ENCODE measurements around the gene CRYL1. TPM values are rescaled to one million over a fixed set of nuclear protein-coding genes. Genes with fewer than 3 reads are reported as not detected.

CRYL1 gene
- total and polyA plus RNA-seq, 2 of the 8 experiments (the other 6 are each of a cell fraction or from before 2014, with no cell fraction given): 1.9 to 6.4 TPM

GRCh38 chr13:20528452-20528851, 2.8 kb upstream of the CRYL1 start:
- TF ChIP-seq ATF3 (IDR thresholded peaks at IDR 0.05; ENCODE audit: insufficient read depth, low read depth, low read length): no peak
- no peak overlapping the region for H3K27ac ChIP-seq (ENCODE audit: low read depth, low read length)
- H4K8ac ChIP-seq (ENCODE audit: extremely low read depth, insufficient read depth, low read length): no peak overlapping the region
- H3K14ac ChIP-seq (ENCODE audit: insufficient read length): no peak overlapping the region
- no peak overlapping the region for H3K56ac ChIP-seq (replicated peaks; ENCODE audit: insufficient read length, low read depth, low read length)
- no peak overlapping the region for H3K23ac ChIP-seq (ENCODE audit: insufficient read length)
- H3K4me3 ChIP-seq (ENCODE audit: extremely low read depth in 1 of 4, insufficient read depth in 2 of 4, low read depth in 3 of 4, low read length in 4 of 4): no peak overlapping the region
- no peak overlapping the region for H2BK12ac ChIP-seq (ENCODE audit: low read depth, low read length)
- POLR2A ChIA-PET (ENCODE audit: partially characterized antibody): interaction anchor here (0.6 kb wide), 1 partner anchor 392 kb away, joined by 4 read pairs; no protein-coding TSS in a partner anchor
- H3K23me2 ChIP-seq (ENCODE audit: low read depth, low read length): peaks cover 12% of the 10 kb centered on the region
- no peaks in the 10 kb centered on the region for H3K36me3 ChIP-seq (ENCODE audit: control insufficient read depth in 2 of 4, insufficient read depth in 4 of 4, low read length in 3 of 4)
- whole genome bisulfite sequencing, 2 experiments (ENCODE audit: extremely low coverage in 1 of 2, insufficient coverage in 1 of 2, insufficient read length in 1 of 2, insufficient replicate concordance in 2 of 2, low coverage in 1 of 2, low lambda C conversion rate in 2 of 2, missing lambda C conversion rate in 1 of 2): 94% methylated on average over 1 of the region's 2 CpGs; no CpG with 5 or more reads in 1 of the 2 experiments
- H2AFZ ChIP-seq (ENCODE audit: low read length): no peak overlapping the region
- H3K4me1 ChIP-seq (replicated peaks in 1 of 4; ENCODE audit: control insufficient read depth in 3 of 4, insufficient read depth in 4 of 4, low read length in 3 of 4): peaks cover 0 to 7% (median 4%) of the 10 kb centered on the region in 4 experiments; a peak in 5 of 7 replicates
- 0 out of 2 replicates have a peak overlapping the region, but pooled peaks have one; percentile 40 for H2BK20ac ChIP-seq (ENCODE audit: low read length)
- H3K79me2 ChIP-seq (ENCODE audit: control insufficient read depth in 1 of 2, insufficient read depth in 2 of 2, low read length in 2 of 2): no peaks in the 10 kb centered on the region
- H4K91ac ChIP-seq (replicated peaks; ENCODE audit: insufficient read length, low read length): no peak overlapping the region
- H3K79me1 ChIP-seq (ENCODE audit: low read depth, low read length): no peaks in the 10 kb centered on the region; the same call in 1 of the 2 replicates
- H3K4ac ChIP-seq (replicated peaks; ENCODE audit: insufficient read length, low read depth, low read length): no peak overlapping the region
- peaks cover 7 to 23% (median 19%) of the 10 kb centered on the region in 4 experiments for H3K27me3 ChIP-seq (replicated peaks in 1 of 4; ENCODE audit: control insufficient read depth in 3 of 4, extremely low read depth in 1 of 4, insufficient read depth in 3 of 4, low read length in 3 of 4)
- no peaks in the 10 kb centered on the region for H4K20me1 ChIP-seq (replicated peaks in 1 of 2; ENCODE audit: control insufficient read depth in 1 of 2, insufficient read depth in 2 of 2, low read length in 2 of 2)
- CTCF ChIA-PET (ENCODE audit: partially characterized antibody): interaction anchor here (0.6 kb wide), 1 partner anchor 1765 kb away, joined by 3 read pairs; no protein-coding TSS in a partner anchor
- H3K9me3 ChIP-seq (ENCODE audit: insufficient read depth in 2 of 2, low read depth in 1 of 2, low read length in 1 of 2): no peaks in the 10 kb centered on the region
- no peak overlapping the region for H4K5ac ChIP-seq (ENCODE audit: insufficient read length, low read depth, low read length)
- no peak overlapping the region for H3K4me2 ChIP-seq (ENCODE audit: insufficient read depth in 1 of 2, low read depth in 2 of 2, low read length in 2 of 2)
- H2BK5ac ChIP-seq (ENCODE audit: low read depth, low read length): no peak overlapping the region
- FAIRE-seq: no peak
- H3K9ac ChIP-seq (replicated peaks in 1 of 4; ENCODE audit: extremely low read depth in 1 of 4, low read depth in 3 of 4, low read length in 3 of 4): no peak overlapping the region
- H2AK5ac ChIP-seq (ENCODE audit: low read depth, low read length): no peak overlapping the region
- H2BK120ac ChIP-seq (replicated peaks; ENCODE audit: low read depth, low read length): no peak overlapping the region
- no peak overlapping the region for H2BK15ac ChIP-seq (ENCODE audit: low read length)
- H3K18ac ChIP-seq (ENCODE audit: extremely low read depth, low read length): no peak overlapping the region
- no peak for DNase-seq (ENCODE audit: low read depth in 1 of 2, low spot score in 2 of 2)
